ENCODE measurements around the gene KCNC3.

The KCNC3 gene

GRCh38 chr19:50313812-50314536 lies 15.2 kb downstream of the KCNC3 start:
- in situ Hi-C loops (cut with MboI; ENCODE audit: low sequenced_read_pairs): no loop called here

- in situ Hi-C loops (cut with MboI; ENCODE audit: low sequenced_read_pairs): no loop called here
These were observed 16.0 kb downstream of the KCNC3 start for GRCh38 chr19:50312967-50313811.

- in situ Hi-C loops (cut with MboI; ENCODE audit: low sequenced_read_pairs): no loop called here
These were observed 17.2 kb downstream of the KCNC3 start for GRCh38 chr19:50311723-50312635.

GRCh38 chr19:50310759-50311465 lies 18.3 kb downstream of the KCNC3 start:
- in situ Hi-C loops (cut with MboI; ENCODE audit: low sequenced_read_pairs): no loop called here

GRCh38 chr19:50309396-50310125 lies 19.6 kb downstream of the KCNC3 start:
- in situ Hi-C loops (cut with MboI; ENCODE audit: low sequenced_read_pairs): no loop called here

GRCh38 chr19:50308991-50309390 lies 20.2 kb downstream of the KCNC3 start:
- in situ Hi-C loops (cut with MboI; ENCODE audit: low sequenced_read_pairs): no loop called here

GRCh38 chr19:50303558-50303957 lies 25.6 kb downstream of the KCNC3 start:
- in situ Hi-C loops (cut with MboI; ENCODE audit: low sequenced_read_pairs): no loop called here

- in situ Hi-C loops (cut with MboI; ENCODE audit: low sequenced_read_pairs): no loop called here
These were observed 27.6 kb downstream of the KCNC3 start for GRCh38 chr19:50301607-50301971.

- in situ Hi-C loops (cut with MboI; ENCODE audit: low sequenced_read_pairs): no loop called here
These were observed 28.2 kb downstream of the KCNC3 start for GRCh38 chr19:50300814-50301606.

GRCh38 chr19:50300051-50300450 lies 29.1 kb downstream of the KCNC3 start:
- in situ Hi-C loops (cut with MboI; ENCODE audit: low sequenced_read_pairs): no loop called here

GRCh38 chr19:50293263-50294004 lies 35.7 kb downstream of the KCNC3 start:
- in situ Hi-C loops (cut with MboI; ENCODE audit: low sequenced_read_pairs): no loop called here

- in situ Hi-C loops (cut with MboI; ENCODE audit: low sequenced_read_pairs): no loop called here
These were observed 36.9 kb downstream of the KCNC3 start for GRCh38 chr19:50292216-50292827.

- in situ Hi-C loops (cut with MboI; ENCODE audit: low sequenced_read_pairs): no loop called here
These were observed 38.4 kb downstream of the KCNC3 start for GRCh38 chr19:50290775-50291174.

- in situ Hi-C loops (cut with MboI; ENCODE audit: low sequenced_read_pairs): no loop called here
These were observed 39.2 kb downstream of the KCNC3 start for GRCh38 chr19:50290011-50290410.

GRCh38 chr19:50288954-50289353 lies 40.2 kb downstream of the KCNC3 start:
- in situ Hi-C loops (cut with MboI; ENCODE audit: low sequenced_read_pairs): no loop called here

GRCh38 chr19:50287331-50287730 lies 41.8 kb downstream of the KCNC3 start:
- in situ Hi-C loops (cut with MboI; ENCODE audit: low sequenced_read_pairs): no loop called here

- in situ Hi-C loops (cut with MboI; ENCODE audit: low sequenced_read_pairs): no loop called here
These were observed 42.7 kb downstream of the KCNC3 start for GRCh38 chr19:50286443-50286842.

GRCh38 chr19:50285833-50286232 lies 43.3 kb downstream of the KCNC3 start:
- in situ Hi-C loops (cut with MboI; ENCODE audit: low sequenced_read_pairs): no loop called here
